CD8-positive, alpha-beta memory T cell (primary cell): Measurements from ENCODE around the gene FERD3L. TPM values are rescaled to one million over a fixed set of nuclear protein-coding genes. Genes with fewer than 3 reads are reported as not detected.

Source experiments
- CTCF ChIA-PET: fragments of 350-600 bp; sonication (Branson Sonifier 250); formaldehyde crosslinking; loops from one replicate; lab custom pipeline; 2021; ENCODE audit warnings: antibody characterized with exemption; lab: Charles Lee
- POLR2A ChIA-PET: fragments of 350-600 bp; sonication (Branson Sonifier 250); formaldehyde crosslinking; loops from one replicate; lab custom pipeline; 2021; ENCODE audit warnings: antibody characterized with exemption; lab: Charles Lee
- DNase-seq, 5 donors: peaks; one replicate each; pipeline versions ENCODE4 v3.0.0 to v3.0.0-alpha.2; 2020 to 2022; ENCODE audit warnings: mixed read lengths in 1 of 5
- H3K27ac ChIP-seq: one replicate; pipeline ENCODE4 v1.7.0; 2013; ENCODE audit warnings: low read depth, mild to moderate bottlenecking, low read length, moderate library complexity
- H3K27me3 ChIP-seq: 2 replicates; pipeline ENCODE4 v1.7.0; 2013; ENCODE audit warnings: low read length, mild to moderate bottlenecking; ENCODE audit not compliant: insufficient read depth, poor library complexity, severe bottlenecking
- H3K36me3 ChIP-seq: 2 replicates; pipeline ENCODE4 v1.7.0; 2013; ENCODE audit warnings: mild to moderate bottlenecking, low read length, moderate library complexity; ENCODE audit not compliant: insufficient read depth
- H3K4me1 ChIP-seq: 2 replicates; pipeline ENCODE4 v1.7.0; 2013; ENCODE audit warnings: mild to moderate bottlenecking, low read length, moderate library complexity; ENCODE audit not compliant: insufficient read depth
- H3K4me3 ChIP-seq: 2 replicates; pipeline ENCODE4 v1.7.0; 2013; ENCODE audit warnings: mild to moderate bottlenecking, low read length
- H3K9me3 ChIP-seq: 2 replicates; pipeline ENCODE4 v1.7.0; 2013; ENCODE audit warnings: mild to moderate bottlenecking, low read length
- H3K27ac Mint-ChIP-seq, 8 donors: one replicate each; pipeline ENCODE4 v1.8.0; 2020 to 2021; ENCODE audit warnings: mixed read lengths in 8 of 8, mild to moderate bottlenecking in 6 of 8, inconsistent platforms in 3 of 8, moderate library complexity in 3 of 8
- H3K27me3 Mint-ChIP-seq, 2 donors: one replicate each; pipeline ENCODE4 v1.8.0; 2020 to 2021; ENCODE audit warnings: mixed read lengths in 2 of 2, mild to moderate bottlenecking in 1 of 2, moderate library complexity in 1 of 2
- H3K36me3 Mint-ChIP-seq, 3 donors: one replicate each; pipeline ENCODE4 v1.8.0; 2020 to 2021; ENCODE audit warnings: mixed read lengths in 3 of 3, inconsistent platforms in 1 of 3, mild to moderate bottlenecking in 1 of 3
- H3K4me1 Mint-ChIP-seq, 3 donors: one replicate each; pipeline ENCODE4 v1.8.0; 2020 to 2021; ENCODE audit warnings: mixed read lengths in 3 of 3, inconsistent platforms in 1 of 3, mild to moderate bottlenecking in 1 of 3
- H3K4me3 Mint-ChIP-seq, 7 donors: one replicate each; pipeline ENCODE4 v1.8.0; 2020 to 2021; ENCODE audit warnings: mixed read lengths in 7 of 7, mild to moderate bottlenecking in 6 of 7, moderate library complexity in 4 of 7, inconsistent platforms in 2 of 7
- H3K9me3 Mint-ChIP-seq, 5 donors: one replicate each; pipeline ENCODE4 v1.8.0; 2020 to 2022; ENCODE audit warnings: mixed read lengths in 5 of 5, mild to moderate bottlenecking in 3 of 5, moderate library complexity in 2 of 5, inconsistent platforms in 1 of 5
- polyA plus RNA-seq: library from polyadenylated mRNA; unstranded; fragments of 300-500 nt; fragmentation: Illumina TruSeq; gene quantifications from one replicate; pipeline ENCODE4 v1.2.3, GENCODE V29; 2021
- total RNA-seq, 2 experiments: library from RNA; stranded (reverse); gene quantifications; one replicate each; pipeline ENCODE4 v1.2.3, GENCODE V29; 2021

FERD3L gene
- total and polyA plus RNA-seq, 3 experiments from 2014 or later: not detected

GRCh38 chr7:19145434-19146115 lies 354 bp upstream of the FERD3L start:
- Mint-ChIP-seq H3K4me3 (no peak overlapping the region), H3K27me3 (peaks cover 23 to 26% of the 10 kb centered on the region in 2 donors), H3K4me1 (no peaks in the 10 kb centered on the region), H3K36me3 (no peaks in the 10 kb centered on the region), H3K9me3 (peaks cover 4 to 17% (median 10%) of the 10 kb centered on the region in 5 donors), H3K27ac (no peak overlapping the region)
- ChIA-PET POLR2A (no interaction called here), CTCF (no interaction called here)
- no peaks in the 10 kb centered on the region for H3K36me3 ChIP-seq
- no peaks in the 10 kb centered on the region for H3K4me1 ChIP-seq
- no peak overlapping the region for H3K4me3 ChIP-seq
- DNase-seq: no peak
- H3K27ac ChIP-seq: no peak overlapping the region
- H3K27me3 ChIP-seq: no peaks in the 10 kb centered on the region
- H3K9me3 ChIP-seq: no peaks in the 10 kb centered on the region

DNA sequence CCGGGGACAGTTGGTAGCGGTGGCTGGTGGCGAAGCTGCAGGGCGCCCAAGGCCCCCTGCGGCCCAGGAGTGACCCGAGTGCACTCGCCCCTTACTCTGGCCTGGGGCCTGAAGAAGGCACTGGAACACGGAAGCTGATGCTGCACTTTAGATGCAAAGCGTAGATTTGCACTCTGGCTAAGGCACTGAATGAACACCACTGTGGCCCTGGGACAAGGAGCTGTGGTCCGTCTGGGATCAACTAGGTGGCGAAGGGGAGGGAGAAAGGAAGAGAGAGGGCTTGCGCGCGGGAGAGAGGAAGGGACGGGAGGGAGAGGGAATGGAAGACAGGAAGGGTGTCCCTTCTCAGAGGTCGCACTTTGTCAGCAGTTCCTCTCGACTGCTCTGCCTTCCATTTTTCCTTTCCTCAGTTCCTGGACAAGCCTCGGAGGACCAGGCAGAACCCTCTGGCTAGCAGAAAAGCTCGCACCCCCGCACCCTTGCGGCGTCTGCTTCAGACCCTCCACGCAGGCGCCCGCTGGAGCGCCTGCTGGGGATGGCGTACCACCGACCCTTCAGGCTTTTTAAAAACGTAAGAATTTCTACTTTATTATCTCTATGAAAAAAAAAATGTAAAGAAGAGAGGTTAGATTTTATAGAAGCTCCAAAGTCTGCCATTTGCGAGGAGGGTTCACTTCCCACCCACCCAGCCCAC lies 1.2 kb downstream of the FERD3L start:
- H3K27ac ChIP-seq: no peak overlapping the region
- no peaks in the 10 kb centered on the region for H3K4me1 ChIP-seq
- H3K27me3 Mint-ChIP-seq: peaks cover 23 to 26% of the 10 kb centered on the region in 2 donors
- no peaks in the 10 kb centered on the region for H3K36me3 Mint-ChIP-seq
- H3K4me3 Mint-ChIP-seq: no peak overlapping the region
- H3K9me3 ChIP-seq: no peaks in the 10 kb centered on the region
- H3K27me3 ChIP-seq: no peaks in the 10 kb centered on the region
- no peak overlapping the region for H3K27ac Mint-ChIP-seq
- peaks cover 4 to 19% (median 10%) of the 10 kb centered on the region in 5 donors for H3K9me3 Mint-ChIP-seq
- no peaks in the 10 kb centered on the region for H3K4me1 Mint-ChIP-seq
- DNase-seq: no peak
- no peak overlapping the region for H3K4me3 ChIP-seq
- no peaks in the 10 kb centered on the region for H3K36me3 ChIP-seq
- ChIA-PET POLR2A (no interaction called here), CTCF (no interaction called here)

- Mint-ChIP-seq H3K9me3 (peaks cover 0 to 12% (median 7%) of the 10 kb centered on the region in 5 donors), H3K27me3 (peaks cover 17 to 20% of the 10 kb centered on the region in 2 donors), H3K4me1 (no peaks in the 10 kb centered on the region), H3K36me3 (no peaks in the 10 kb centered on the region), H3K4me3 (no peak overlapping the region), H3K27ac (no peak overlapping the region)
- POLR2A ChIA-PET: no interaction called here
- H3K27me3 ChIP-seq: no peaks in the 10 kb centered on the region
- no peak overlapping the region for H3K4me3 ChIP-seq
- CTCF ChIA-PET: no interaction called here
- H3K4me1 ChIP-seq: no peaks in the 10 kb centered on the region
- no peaks in the 10 kb centered on the region for H3K9me3 ChIP-seq
- no peaks in the 10 kb centered on the region for H3K36me3 ChIP-seq
- DNase-seq: no peak
- no peak overlapping the region for H3K27ac ChIP-seq
Measured at GRCh38 chr7:19139706-19140327, 5.4 kb downstream of the FERD3L start.

DNA sequence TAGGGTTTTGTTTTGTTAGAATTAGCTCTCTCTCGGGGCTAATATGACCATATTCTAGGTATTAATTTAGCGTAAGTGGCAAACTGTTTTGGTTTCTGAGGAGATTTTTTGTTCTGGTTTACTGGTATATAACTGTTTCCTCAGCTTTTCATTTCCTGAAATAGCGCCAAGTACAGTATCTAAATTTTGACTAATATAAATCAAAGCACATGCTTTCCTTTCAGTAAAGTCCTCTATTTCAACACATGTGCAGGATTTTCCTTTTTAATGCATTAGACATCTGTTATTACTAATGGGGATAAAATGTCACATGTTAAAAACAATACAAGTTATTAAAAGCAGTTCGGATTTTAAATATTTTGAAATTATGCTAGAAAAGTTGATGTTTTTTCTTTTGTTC lies 11.3 kb downstream of the FERD3L start:
- Mint-ChIP-seq H3K27ac (no peak overlapping the region), H3K4me1 (no peaks in the 10 kb centered on the region), H3K36me3 (no peaks in the 10 kb centered on the region), H3K9me3 (peaks cover 0 to 11% (median 2%) of the 10 kb centered on the region in 5 donors), H3K27me3 (peaks cover 0 to 2% of the 10 kb centered on the region in 2 donors), H3K4me3 (no peak overlapping the region)
- Histone ChIP-seq H3K4me1 (no peaks in the 10 kb centered on the region), H3K9me3 (no peaks in the 10 kb centered on the region), H3K27me3 (no peaks in the 10 kb centered on the region), H3K27ac (no peak overlapping the region), H3K4me3 (no peak overlapping the region), H3K36me3 (no peaks in the 10 kb centered on the region)
- CTCF ChIA-PET: no interaction called here
- DNase-seq: no peak
- POLR2A ChIA-PET: no interaction called here

DNA sequence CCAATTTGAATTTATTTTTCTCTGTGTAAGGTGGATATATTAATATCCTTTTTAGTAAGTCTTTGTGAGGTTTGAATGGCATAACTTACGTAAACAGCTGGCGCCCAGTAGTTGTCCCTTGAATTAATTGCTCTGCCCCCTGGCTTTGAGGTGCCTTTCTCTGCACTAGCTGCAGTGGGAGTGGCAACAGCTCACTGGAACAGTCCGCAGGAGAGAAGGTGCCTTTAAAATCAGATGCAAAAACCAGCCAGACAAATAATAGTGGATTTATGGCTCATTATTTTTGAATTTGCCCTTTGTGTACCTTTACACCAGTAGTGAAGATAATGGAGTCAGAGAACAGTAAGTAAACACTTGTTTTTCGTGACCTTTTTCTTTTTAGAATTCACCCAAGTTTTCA lies 11.8 kb downstream of the FERD3L start:
- no peaks in the 10 kb centered on the region for H3K4me1 Mint-ChIP-seq

DNA sequence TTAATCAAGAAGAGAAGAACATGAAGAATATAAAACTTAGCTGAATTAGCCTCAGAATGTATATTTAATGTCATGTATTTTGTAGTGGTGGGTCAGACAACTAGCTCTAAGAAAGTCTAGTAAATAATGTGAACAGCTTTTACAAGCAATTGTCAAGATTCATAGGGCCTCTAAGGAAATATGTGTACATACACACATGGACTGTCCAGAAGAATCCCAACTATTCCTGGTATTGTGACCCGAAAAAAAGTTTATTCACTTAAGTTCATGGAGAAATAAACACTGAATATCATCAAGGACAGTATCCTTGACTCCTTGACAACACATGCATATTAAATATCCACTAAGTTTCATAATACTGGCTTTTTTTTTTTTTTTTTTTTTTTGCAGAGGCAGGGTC lies 16.4 kb downstream of the FERD3L start:
- H3K4me1 Mint-ChIP-seq: no peaks in the 10 kb centered on the region
- no peak overlapping the region for H3K27ac ChIP-seq
- H3K4me3 ChIP-seq: no peak overlapping the region
- H3K9me3 ChIP-seq: no peaks in the 10 kb centered on the region
- H3K27me3 Mint-ChIP-seq: peaks cover 0 to 3% of the 10 kb centered on the region in 2 donors
- ChIA-PET CTCF (no interaction called here), POLR2A (no interaction called here)
- H3K27ac Mint-ChIP-seq: no peak overlapping the region
- peaks cover 0 to 13% (median 4%) of the 10 kb centered on the region in 5 donors for H3K9me3 Mint-ChIP-seq
- no peaks in the 10 kb centered on the region for H3K27me3 ChIP-seq
- no peaks in the 10 kb centered on the region for H3K4me1 ChIP-seq
- H3K4me3 Mint-ChIP-seq: no peak overlapping the region
- no peaks in the 10 kb centered on the region for H3K36me3 ChIP-seq
- no peaks in the 10 kb centered on the region for H3K36me3 Mint-ChIP-seq
- DNase-seq: no peak

More for the DNA sequence above, 11.8 kb downstream of the FERD3L start:
- H3K4me3 ChIP-seq: no peak overlapping the region
- Mint-ChIP-seq H3K36me3 (no peaks in the 10 kb centered on the region), H3K27me3 (peaks cover 0 to 2% of the 10 kb centered on the region in 2 donors), H3K9me3 (peaks cover 0 to 11% (median 3%) of the 10 kb centered on the region in 5 donors), H3K4me3 (no peak overlapping the region), H3K27ac (no peak overlapping the region)
- H3K27me3 ChIP-seq: no peaks in the 10 kb centered on the region
- no peaks in the 10 kb centered on the region for H3K36me3 ChIP-seq
- no peaks in the 10 kb centered on the region for H3K4me1 ChIP-seq
- H3K9me3 ChIP-seq: no peaks in the 10 kb centered on the region
- DNase-seq: no peak
- ChIA-PET POLR2A (no interaction called here), CTCF (no interaction called here)
- no peak overlapping the region for H3K27ac ChIP-seq

DNA sequence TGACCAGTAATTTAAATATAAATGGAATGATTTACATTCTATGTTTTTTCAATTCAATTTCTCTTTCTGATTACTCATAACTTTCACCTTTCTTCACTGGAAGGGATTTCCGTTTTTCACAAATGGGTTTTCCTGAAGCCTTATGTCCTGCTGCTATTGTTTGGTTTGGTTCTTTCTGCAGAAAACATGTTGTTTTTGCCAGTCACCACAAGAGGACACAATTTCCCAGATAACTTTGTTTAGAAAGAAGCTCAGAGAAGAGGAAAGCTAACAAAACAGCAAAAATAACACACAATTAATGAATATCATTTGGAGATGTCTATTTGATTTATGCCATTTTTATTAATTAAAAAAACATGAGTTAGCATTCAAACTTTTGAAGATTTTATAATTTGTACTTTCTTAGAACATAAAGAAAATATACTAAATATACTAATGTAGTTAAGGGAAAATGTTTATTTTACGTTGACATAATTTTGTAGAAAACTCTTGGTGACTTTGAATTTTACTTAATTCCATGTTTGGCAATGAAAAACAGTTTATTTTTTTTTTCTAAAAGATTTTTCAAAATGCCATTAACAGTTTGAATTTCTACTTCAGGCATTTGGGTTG lies 23.1 kb downstream of the FERD3L start:
- peaks cover 0 to 18% (median 5%) of the 10 kb centered on the region in 5 donors for H3K9me3 Mint-ChIP-seq
- Histone ChIP-seq H3K27ac (no peak overlapping the region), H3K4me3 (no peak overlapping the region), H3K36me3 (no peaks in the 10 kb centered on the region), H3K4me1 (no peaks in the 10 kb centered on the region), H3K9me3 (no peaks in the 10 kb centered on the region), H3K27me3 (no peaks in the 10 kb centered on the region)
- no peak for DNase-seq
- H3K27ac Mint-ChIP-seq: no peak overlapping the region
- no peaks in the 10 kb centered on the region for H3K4me1 Mint-ChIP-seq
- ChIA-PET CTCF (no interaction called here), POLR2A (no interaction called here)
- H3K4me3 Mint-ChIP-seq: no peak overlapping the region
- H3K27me3 Mint-ChIP-seq: peaks cover 22 to 38% of the 10 kb centered on the region in 2 donors
- no peaks in the 10 kb centered on the region for H3K36me3 Mint-ChIP-seq
